CD4-positive, alpha-beta T cell treated with Interleukin-21 for 1 hour (primary cell): ENCODE data around the gene TMEM60.
A peak's percentile ranks its signal among the peaks of the same experiment; 100 is the strongest.
"Not testable (repeated sequence)": the region's sequence is repeated elsewhere in the genome, so short reads cannot be mapped to it uniquely, and the experiment has no call there.

ENCODE experiments used
- DNase-seq: peaks from one replicate; pipeline ENCODE4 v3.0.0-alpha.2; 2020

Gene TMEM60, protein sequence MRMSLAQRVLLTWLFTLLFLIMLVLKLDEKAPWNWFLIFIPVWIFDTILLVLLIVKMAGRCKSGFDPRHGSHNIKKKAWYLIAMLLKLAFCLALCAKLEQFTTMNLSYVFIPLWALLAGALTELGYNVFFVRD

DNA sequence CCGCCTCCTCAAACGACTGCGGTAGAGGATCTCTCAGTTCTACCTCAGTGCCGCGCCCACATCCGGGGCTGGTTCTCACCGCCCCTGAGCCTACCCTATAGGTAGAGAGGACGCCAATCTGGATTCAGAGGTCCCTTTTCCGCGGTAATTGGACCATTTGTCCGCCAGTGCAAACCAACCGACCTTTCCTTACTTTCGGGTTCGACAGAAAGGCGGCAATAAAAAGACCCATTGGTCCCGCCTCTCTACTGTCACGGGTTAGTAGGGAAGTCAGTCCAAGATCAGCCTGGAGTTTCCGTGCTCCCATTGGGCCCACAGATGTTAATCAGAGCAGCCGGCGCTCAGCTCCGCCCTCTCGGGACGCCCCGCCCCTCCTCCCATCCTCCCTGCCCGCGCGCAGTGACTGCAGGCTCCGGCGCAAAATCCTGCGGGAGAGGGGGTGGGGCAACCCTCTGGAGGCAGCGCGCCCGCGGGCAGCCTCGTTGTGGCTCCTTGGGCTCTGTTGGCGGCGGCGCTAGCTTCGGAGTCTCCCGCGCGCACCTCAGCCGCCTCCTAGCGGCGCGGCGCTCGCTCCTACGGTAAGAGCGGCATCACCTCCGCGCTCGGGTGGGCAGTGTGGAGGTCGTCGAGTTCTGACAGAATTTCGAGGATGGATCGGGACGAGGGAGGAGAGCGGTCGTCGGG, at the start of gene TMEM60, which contains the start of gene PHTF2:
Gene TMEM60 (minus strand): TSS at position 41 of the 684 bp plus-strand sequence. CDS start 4,061 bp downstream, outside the sequence.
Gene PHTF2 (plus strand): TSS at position 380 of the 684 bp plus-strand sequence.
- peak; percentile 97 for DNase-seq

DNA sequence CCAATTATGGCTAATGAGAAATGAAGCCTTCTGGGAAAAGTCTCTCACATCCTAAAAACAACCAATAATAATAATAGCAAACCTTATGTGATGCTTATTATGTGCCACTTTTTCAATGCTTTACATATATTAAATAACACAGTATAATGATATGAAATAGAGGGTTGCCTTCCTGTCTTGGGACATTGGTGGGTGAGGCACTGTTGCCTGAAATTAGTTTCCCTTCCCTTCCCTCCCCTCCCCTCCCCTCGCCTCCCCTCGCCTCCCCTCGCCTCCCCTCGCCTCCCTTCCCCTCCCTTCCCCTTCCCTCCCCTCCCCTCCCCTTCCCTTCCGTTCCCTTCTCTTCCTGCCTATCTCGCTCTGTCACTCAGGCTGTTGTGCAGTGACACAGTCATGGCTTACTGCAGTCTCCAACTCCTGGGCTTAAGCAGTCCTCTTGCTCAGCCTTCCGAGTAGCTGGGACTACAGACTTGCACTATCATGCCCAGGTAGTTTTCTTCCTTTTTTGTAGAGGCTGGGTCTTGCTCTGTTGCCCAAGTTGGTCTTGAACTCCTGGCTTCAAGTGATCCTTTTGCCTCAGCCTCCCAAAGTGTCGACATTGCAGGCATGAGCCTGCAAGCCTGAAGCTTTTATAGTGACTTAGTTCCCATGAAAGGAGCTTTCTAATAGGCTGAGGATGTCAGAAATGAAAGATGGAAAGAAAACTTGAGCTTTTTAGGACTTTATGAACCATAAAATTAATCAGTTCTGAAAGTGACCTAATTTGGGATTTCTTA, 48.3 kb upstream of the TMEM60 start:
- no peak for DNase-seq

DNA sequence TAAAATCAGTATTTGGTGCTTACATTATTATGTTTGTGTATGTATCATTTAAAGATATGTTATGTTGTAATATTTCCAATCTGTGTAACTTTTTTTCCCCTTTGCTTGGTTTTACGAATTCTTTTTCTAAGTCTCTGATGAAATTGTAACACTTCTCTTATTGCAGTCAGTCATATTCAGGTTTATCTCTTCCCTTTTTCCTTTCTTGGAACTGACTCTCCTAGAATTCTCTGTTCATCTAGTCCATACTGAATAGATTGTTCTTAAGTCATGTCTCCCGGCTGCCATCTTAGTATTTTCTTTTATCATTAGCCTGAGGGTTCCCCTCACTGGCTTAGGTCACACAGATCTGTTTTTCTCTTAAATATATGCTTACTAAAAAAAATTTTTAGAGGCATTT, 45.0 kb upstream of the TMEM60 start:
- no peak for DNase-seq

DNA sequence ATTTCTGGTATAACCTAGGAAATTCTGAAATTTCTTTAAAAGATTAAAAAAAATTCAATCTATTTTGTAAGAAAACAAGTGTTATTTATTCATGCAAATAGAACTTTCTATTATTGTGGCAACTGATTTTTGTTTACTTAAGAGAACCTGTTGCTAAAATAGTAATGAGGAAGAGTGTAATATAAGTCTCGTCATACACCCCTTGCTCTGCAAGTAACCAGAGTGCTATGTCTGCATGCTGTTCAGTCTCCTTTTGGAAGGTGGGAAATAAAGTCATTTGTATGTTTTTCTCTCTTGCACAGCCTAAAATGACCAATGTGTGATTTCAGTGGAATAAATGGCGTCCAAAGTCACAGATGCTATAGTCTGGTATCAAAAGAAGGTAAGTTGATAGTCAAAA, 41.7 kb upstream of the TMEM60 start:
- DNase-seq, result no peak

DNA sequence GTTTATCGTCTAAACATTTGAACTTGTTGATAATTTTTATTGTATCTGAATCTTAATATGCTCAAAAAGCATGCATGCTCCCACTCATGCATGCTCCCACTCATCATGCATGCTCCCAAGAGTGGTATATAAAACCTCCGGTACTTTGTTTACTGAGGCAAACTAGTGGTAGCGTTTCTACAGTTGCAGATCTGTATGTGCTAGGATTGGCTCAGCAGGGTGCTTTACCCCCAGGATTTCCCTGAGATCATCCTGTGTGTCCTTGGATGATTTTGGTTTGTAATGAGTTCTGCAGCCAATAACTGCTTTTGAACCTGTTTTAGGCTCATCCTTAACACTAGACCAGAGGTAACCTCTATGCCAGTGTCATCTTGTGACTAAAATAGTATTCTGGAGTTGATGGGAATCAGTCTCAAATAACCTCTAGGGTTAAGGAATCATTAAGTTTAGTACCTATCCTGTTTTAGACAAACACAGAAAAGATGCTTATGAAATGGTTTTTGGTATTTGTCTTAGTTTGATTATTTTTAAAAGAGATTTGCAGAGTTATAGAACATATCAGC, 40.8 kb upstream of the TMEM60 start:
- DNase-seq, result no peak

DNA sequence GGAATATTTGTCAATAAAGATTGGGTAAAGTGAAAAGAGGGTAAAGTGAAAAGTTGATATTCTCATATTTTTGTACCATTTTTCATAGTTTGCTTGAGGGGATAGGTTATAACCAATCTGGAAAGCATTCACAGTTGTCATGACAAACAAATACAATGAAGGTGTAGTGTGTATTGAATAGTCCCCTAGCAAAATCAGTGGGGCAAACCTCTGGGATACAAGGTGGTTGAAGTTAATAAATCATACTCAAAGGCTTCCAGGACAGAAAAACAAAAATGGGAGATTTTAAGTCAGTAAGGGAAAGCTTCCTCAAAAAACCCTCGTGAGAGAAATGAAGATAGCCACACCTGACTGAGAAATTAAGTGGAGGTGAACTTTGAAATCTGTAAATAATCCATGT, 39.7 kb upstream of the TMEM60 start:
- DNase-seq, result no peak

DNA sequence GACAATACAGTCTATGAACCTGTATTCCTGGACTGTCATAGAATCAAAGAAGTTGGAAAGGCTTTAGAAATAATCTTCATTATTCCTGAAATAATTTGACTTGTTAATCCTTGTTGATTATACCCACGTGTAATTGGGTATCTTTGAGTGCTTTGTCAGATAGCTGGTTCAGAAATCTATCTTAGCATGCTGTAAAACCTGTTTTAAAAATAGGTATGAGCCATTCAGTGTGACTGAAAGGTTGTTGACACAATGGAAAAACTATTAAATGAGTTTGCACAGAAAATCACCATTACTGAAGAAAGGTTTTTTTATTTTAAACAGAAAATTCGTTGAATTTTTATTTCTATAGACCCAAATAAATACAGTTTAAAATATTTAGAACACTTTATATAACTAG, 39.0 kb upstream of the TMEM60 start:
- no peak for DNase-seq

DNA sequence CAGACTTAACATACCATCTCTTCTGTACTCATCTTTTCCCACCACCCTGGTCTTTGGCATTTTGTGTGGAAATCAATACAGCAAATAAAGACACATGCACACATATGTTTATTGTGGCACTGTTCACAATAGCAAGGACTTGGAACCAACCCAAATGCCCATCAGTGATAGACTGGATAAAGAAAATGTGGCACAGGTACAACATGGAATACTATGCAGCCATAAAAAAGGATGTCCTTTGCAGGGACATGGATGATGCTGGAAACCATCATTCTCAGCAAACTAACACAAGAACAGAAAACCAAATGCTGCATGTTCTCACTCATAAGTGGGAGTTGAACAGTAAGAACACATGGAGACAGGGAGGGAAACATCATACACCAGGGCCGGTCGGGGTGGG, 38.2 kb upstream of the TMEM60 start:
- DNase-seq, result not testable (repeated sequence)

DNA sequence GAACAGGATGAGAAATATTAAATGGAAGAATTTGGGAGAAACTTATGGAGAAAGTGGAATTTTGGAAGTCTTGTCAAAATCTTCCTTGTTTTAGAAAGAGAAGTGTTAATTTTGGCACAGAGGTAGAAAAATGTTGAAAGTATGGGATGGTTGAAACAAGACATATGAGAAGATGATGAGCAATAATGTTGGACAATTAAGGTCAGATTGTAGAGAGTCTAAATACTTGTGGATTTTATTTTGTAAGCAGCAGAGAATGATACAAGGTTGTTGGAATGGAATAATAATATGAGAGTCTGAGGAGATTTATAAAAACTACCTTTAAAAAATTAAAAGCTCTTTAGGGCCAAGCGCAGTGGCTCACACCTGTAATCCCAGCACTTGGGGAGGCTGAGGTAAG, 34.9 kb upstream of the TMEM60 start:
- no peak for DNase-seq

DNA sequence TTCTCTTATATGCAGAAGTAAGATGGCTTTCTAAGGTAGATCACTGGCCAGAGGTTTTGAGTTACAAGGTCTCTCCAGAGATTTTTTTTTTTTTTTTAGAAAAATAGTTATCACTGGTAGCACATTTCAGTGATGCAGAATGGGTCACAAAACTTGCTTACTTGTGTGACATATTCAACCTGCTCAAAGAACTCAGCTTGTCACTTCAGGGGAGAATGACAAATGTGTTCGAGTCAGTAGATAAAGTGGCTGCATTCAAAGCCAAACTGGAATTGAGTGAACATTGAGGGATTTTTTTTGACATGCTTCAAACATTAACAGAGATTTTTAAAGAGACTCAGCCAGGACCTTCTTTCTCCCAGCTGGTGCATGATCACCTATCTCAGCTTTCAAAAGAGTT, 33.7 kb upstream of the TMEM60 start:
- DNase-seq, result no peak

DNA sequence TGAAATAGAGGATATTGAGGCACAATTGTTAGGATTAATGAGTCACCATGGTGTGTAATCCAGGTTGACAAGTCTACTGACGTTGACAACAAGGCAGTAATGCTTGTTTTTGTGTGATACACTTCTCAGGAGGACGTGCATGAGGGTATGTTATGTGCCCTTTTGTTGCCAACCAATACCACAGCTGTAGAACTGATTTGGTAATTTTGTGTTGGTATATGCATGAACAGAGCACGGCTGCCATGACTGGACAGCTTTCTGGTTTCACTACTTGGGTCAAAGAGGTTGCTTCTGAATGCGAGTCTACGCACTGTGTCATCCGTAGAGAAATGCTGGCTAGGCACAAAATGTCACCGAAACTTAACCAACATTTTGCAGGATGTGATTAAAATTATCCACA, 33.2 kb upstream of the TMEM60 start:
- DNase-seq, result peak; percentile 18

DNA sequence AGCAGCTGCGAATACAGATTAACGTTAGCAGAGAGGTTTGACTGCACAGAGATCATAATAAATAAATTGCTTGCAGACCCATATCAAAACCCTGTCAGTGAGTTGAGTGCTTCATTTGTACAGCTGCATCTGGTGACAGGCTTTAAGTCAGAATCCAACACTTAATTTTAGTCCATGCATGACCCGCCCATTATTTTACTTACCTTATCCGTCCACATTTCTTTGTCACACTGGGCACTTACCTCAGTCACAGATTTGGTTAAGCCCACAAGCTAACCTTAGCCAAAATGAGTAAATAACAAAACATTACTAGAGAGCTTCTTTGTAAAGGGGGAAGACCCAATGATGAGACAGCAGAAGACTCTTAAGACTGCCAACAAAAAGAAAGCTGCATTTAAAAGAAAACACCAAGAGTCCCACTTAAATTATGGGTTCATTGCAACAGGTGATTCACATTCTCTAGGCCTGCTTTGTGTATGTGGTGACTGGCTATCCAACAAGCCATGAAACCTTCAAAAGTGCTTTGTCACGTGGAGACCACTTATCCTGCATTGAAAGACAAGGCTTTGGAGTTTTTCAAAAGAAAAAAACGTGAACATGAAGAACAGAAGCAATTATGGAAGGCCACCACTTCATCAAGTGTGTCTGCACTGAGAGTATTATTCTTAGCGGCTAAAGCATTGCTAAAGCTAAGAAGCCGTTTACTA, 32.6 kb upstream of the TMEM60 start:
- DNase-seq, result no peak

DNA sequence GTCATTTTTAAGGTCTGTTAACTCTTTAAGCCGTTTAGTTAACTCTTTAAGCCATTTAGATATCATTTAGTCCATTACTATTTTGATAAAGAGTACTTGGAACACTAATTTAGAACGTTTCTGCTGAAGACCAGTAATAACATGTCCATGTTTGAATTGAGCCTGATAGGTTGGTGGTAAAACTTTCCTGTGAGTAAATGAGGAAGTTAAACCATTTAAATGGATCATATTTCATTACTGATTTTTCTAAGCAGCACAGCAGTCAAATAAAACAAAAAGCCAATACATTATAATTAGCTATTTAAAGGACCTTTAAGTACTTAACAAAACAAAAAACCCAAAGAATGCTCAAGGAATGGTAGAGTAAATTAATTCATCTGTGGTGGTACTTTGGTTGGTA, 29.8 kb upstream of the TMEM60 start:
- no peak for DNase-seq

DNA sequence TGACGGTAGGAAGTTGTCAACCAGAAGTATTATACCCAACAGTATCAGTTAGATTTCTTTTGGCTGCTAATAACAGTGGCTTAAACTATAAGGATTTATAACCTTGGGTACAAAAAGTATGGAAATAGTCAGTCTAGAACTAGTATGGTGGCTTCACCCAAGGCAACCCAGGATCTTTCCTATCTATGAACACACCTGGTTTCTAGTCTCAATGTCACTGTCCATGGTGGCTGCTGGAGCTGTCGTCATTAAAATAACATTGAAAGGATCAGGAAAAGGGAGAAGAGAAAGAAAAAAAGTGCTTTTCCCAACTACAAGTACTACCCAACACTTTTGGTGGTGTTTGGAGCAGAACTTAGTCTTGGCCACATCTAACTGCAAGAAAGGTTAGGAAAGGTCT, 28.1 kb upstream of the TMEM60 start:
- no peak for DNase-seq

DNA sequence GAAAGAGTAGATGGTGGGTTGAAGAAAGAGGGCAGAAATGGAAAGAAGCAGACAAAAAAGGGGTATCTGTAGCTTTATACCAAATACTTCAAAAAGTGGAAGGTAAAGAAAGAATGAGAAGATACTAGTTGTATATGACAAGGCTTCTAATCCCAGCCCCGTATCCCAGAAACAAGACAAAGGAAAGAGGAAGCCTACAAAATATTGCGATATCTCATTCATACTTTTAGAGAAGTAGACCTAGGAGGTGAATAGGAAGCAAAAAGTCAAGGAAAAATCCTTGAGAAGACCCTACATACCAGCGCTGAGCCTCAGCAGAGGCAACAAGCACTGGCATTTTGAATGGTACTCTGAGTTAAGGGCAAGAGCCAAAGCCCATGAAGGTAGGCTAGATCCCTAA, 26.9 kb upstream of the TMEM60 start:
- no peak for DNase-seq

DNA sequence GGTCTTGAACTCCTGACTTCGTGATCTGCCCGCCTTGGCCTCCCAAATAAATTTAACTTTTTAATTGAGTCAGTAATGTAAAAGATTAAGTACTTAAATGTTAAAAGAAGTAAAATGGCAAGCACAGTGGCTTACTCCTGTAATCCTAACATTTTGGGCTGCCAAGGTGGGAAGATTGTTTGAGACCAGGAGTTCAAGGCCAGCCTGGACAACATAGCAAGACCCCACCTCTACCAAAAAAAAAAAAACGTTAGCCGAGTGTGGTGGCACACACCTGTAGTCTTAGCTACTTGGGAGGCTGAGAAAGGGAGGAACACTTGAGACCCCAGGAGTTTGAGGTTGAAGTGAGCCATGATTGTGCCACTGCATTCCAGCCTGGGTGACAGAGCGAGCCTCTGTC, 26.4 kb upstream of the TMEM60 start:
- DNase-seq, result no peak

DNA sequence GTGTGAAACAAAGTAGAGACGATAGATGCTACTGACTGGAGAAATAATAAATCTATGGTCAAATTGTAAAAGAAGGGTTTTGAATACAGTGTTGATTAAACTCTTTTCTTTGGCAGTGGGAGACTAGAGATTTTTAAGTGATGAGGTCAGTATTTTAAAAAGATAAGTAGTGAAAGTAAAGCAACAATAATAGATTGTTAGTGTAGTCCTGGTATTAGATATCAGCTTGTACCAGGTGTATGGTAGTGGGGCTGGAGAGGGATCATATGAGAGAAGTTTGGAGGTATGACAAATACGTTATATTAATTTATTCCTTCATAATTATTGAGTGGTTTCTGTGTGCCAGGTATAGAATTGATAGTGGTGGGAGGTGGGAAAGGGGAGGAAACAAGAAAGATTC, 25.6 kb upstream of the TMEM60 start:
- no peak for DNase-seq

DNA sequence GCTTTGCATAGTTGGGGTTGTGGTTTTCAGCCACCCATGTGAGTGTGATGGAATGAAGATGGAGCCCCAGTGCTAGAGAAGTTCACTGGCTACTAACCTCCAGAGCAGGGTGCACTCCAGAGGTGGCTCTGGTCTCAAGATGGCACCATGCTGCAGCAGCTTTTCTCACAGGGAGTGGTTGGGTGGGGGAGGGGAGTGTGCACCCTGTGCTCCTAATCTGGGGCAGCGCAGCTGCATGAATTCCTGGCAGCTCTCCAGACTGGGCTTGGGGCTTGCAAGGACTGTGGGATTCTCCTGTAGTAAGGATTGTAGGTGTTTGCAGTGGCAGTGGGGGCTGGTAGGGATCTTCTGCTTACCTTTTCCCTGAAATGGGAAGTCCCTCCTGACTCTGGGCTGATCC, 24.0 kb upstream of the TMEM60 start:
- DNase-seq, result no peak

DNA sequence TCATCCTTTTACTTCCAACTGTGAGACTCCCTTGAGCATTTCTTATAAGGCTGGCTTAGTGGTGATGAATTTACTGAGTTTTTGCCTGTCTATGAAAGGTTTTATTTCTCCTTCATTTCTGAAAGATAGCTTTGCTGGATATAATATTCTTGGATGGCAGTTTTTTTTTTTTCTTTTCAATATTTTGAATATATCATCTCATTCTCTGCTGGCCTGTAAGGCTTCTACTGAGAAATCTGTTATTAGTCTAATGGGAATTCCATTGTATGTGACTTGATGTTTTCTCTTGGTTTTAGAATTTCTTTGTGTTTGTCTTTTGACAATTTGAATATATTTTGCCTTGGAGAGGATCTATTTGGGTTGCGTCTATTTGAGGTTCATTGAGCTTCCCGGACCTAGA, 22.7 kb upstream of the TMEM60 start:
- no peak for DNase-seq

DNA sequence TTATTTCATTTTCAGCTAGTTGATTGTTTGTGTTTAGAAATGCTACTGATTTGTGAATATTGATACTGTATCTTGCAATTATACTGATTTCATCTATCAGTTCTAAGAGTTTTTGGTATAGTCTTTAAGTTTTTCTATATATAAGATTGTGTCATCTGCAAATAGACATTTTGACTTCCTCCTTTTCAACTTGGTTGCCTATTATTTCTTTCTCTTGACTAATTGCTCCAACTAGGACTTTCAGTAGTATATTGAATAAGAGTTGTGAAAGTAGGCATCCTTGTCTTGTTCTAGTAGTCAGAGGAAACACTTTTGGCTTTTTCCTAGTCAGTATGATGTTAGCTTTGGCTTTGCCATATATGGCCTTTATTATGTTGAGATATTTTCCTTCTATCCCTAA, 20.8 kb upstream of the TMEM60 start:
- DNase-seq, result no peak

DNA sequence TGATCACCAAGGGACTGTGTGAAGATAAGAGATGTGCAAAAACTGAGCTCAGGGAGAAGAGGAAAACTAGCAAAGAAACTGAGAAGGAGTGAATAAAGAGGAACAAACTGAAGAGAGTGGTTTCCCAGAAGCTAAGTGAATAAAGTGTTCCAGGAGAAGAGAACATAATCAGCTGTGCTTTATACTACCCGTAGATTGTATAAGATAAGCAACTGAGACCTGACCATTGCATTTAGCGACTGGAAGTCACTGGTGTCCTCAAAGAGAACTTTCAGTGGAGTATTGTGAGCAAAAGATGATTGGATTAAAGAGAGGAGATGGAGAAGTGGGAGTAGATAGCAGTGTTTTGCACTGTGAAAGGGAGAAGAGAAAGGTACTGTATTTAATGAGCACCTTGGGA, 14.9 kb upstream of the TMEM60 start:
- no peak for DNase-seq

DNA sequence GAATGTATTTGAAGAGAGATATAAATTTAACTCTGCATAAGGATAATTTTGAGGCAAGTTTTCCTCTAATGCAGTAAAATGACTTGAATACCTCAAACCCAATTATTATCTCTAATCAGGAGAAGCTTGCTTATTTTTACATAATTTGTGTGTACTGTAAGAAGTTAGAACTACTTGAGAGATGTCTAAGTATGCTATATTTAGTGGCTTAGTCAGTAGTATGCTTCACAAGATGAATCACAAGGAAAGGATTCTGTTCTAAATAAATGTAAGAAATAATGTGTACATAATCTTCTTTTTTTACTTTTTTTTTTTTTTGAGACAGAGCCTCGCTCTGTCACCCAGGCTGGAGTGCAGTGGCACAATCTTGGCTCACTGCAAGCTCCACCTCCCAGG, 14.1 kb upstream of the TMEM60 start:
- no peak for DNase-seq
